Activated T-helper 1 cell treated with anti-CD3 and anti-CD28 coated beads, Interleukin-2, amount 50 U/mL, for 16 hours (primary cell): ENCODE data around the gene ZNF70.
A peak's percentile ranks its signal among the peaks of the same experiment; 100 is the strongest.

Experiments
- DNase-seq, 2 donors: peaks; one replicate each; pipeline ENCODE4 v3.0.0-alpha.2; 2020; ENCODE audit warnings: low read depth in 1 of 2, low spot score in 1 of 2

ZNF70 gene

GRCh38 chr22:23750714-23751440, at the start of gene ZNF70:
TSS of gene ZNF70 (minus strand) at chr22:23751112. CDS start at chr22:23745140, 5,972 bp downstream.
- peak; percentile 63 to 81 for DNase-seq

DNA sequence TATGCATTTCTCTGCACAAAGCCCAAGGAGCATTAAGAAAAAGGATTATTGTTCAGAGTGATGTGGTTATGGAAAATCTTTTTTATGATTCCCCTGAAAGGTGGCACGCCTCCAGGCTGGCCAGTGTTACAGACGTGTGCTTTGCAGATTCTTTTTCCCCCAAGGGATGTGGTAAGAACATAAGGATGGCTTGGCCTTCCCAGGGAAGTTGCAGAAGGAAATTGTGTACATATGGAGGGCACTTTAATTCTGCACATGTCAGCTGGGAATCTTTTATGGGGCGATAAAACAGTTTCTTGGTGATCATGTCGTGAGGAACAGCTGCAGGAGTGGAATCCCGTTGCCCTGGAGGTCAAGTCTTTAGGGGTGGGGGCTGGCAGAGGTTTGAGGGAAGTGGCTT, 45.5 kb upstream of the ZNF70 start:
- DNase-seq: no peak

DNA sequence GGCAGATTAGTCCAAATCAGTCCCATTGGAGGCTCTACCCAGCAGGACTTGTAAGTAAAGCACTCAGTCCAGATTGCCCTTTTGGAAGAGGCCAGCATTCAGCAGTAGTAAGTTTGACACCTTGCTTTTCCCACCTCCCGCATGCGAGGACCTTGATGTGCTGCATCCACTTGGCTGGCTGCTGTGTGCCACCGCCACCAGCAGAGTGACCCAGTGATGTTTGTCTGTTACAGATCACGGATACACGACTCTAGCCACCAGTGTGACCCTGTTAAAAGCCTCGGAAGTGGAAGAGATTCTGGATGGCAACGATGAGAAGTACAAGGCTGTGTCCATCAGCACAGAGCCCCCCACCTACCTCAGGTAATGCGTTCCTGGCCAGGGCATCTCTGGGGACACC, 42.4 kb upstream of the ZNF70 start:
- no peak for DNase-seq

- no peak for DNase-seq
These were observed 41.1 kb upstream of the ZNF70 start for GRCh38 chr22:23791738-23792645.

DNA sequence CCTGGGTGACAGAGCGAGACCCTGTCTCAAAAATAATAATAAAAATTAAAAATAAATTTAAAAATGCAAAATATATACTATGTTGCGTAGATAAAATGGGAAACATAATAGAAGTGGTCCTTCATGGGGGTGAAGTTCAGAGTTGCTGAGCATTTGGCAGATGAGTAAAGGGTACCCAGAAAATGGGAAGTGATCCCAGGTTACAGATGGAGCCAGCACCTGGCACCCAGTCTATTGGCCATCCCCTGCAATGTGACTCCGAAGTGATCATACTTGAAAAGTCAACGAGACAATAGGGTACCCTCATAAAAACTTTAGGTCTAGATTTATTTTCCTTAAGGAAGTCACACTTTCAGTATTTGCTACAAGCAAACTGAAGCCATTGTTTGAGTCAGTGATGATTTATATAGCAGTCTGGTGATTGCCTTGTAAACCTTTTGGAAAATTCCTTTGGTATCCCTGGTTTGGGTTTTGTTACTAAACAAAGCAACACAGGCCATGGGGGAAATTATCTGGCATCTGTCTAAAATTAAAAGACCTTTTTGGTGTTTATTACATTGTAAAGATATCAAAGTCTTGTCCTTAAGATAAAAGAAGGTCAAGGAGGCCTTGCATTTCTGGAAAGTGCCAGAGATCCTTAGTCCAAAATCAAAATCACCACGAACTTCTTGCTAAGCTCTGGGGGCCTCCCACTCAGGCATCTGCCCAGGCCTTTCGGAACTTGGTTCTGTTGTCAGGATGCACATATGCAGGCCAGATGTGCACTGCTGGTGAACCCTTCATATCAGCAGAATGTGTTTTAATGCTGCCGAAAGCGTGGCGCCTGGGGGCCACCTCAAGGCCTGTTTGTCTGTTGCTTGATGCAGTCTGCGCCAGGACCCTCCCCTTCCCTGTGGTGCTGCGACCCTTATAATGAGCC, 40.2 kb upstream of the ZNF70 start:
- no peak for DNase-seq

GRCh38 chr22:23789638-23790037, 38.7 kb upstream of the ZNF70 start:
- no peak for DNase-seq

GRCh38 chr22:23789121-23789520, 38.2 kb upstream of the ZNF70 start:
- DNase-seq: no peak

DNA sequence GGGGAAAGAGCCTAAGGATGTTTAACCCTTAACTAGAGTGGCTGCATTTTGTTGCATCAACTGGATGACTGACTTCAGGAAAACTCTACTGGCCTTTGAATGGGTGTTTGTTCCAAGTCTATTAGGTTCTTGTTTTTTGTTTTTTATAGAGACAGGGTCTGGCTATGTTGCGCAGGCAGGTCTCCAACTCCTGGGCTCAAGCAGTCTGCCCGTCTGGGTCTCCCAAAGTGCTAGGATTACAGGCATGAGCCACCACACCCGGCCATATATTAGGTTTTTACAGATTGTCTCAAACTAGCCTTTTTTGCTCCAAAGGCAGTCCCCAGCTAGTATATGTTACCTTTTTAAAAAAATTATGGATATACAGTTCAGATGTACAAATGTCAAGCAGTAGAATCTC, 37.0 kb upstream of the ZNF70 start:
- DNase-seq: no peak

DNA sequence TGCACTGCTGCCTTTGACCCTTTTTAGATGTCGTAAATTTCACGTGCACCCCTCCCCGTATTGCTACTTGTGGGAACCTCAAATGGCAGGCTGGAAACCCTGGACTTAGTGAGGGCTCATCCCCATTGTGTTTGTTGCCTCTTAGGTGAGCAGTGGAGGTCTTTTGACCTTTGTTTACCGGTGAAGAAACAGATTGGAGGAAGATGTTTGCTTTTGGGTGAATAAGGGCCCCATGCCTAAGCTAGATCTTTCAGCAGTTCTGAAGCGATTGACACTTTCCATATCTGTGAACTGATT, 36.6 kb upstream of the ZNF70 start:
- DNase-seq: no peak

DNA sequence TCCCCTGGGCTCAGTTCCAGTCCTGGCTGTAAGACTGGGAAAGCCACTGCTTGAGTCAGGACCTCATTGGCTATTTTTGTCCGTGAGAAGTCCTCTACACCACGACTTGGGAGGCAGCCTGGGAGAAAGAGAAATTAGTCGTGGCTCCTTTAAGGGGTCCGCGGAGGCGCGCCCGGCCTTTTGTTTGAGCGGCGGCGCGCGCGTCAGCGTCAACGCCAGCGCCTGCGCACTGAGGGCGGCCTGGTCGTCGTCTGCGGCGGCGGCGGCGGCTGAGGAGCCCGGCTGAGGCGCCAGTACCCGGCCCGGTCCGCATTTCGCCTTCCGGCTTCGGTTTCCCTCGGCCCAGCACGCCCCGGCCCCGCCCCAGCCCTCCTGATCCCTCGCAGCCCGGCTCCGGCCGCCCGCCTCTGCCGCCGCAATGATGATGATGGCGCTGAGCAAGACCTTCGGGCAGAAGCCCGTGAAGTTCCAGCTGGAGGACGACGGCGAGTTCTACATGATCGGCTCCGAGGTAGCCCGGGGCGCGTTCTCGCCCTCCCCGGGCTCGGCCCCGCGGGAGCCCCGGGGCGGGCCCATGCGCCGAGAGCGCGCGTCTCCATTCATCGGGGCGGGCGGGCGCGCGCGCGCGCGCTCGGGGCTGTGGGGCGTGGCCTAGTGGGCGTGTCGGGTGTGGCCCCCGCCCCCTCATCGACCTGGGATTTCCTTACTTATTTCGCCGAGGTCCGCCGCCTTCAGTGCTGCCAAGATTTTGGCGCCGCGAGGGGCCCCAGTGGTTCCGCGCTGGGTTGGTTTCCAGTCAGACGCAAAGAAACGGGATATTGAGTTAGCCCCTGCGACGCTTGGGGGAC, 36.1 kb upstream of the ZNF70 start, which contains the start of gene SMARCB1:
Gene SMARCB1, plus strand, starts transcription at position 215 of the 848 bp plus-strand sequence. Its CDS starts 204 bp downstream, at position 419.
- DNase-seq: peak; percentile 75 to 85

- no peak for DNase-seq
These were observed 35.4 kb upstream of the ZNF70 start for GRCh38 chr22:23786261-23786710.

DNA sequence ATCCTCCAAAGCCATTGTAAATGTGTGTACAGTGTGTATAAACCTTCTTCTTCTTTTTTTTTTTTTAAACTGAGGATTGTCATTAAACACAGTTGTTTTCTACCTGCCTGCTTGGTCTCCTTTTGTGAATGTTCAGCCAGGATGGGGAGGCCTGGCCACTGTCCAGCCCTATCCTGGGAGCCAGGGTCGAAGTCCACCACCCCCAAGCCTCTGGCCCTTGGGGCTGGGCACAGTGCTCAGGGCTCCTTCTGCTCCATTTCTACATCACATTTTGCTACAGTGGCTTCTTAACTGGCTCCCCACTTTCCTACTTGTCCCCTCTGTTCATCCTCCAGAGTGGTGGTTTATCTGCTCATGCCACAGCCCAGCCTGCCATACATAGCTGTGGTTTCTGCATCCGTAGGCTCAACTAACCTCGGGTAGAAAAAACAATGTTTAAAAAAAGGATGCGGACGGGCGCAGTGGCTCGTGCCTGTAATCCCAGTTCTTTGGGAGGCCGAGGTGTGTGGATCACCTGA, 33.4 kb upstream of the ZNF70 start:
- no peak for DNase-seq

- no peak for DNase-seq
These were observed 32.6 kb upstream of the ZNF70 start for GRCh38 chr22:23783265-23784150.

- no peak for DNase-seq
These were observed 31.8 kb upstream of the ZNF70 start for GRCh38 chr22:23782703-23783102.

GRCh38 chr22:23782252-23782651, 31.3 kb upstream of the ZNF70 start:
- no peak for DNase-seq

DNA sequence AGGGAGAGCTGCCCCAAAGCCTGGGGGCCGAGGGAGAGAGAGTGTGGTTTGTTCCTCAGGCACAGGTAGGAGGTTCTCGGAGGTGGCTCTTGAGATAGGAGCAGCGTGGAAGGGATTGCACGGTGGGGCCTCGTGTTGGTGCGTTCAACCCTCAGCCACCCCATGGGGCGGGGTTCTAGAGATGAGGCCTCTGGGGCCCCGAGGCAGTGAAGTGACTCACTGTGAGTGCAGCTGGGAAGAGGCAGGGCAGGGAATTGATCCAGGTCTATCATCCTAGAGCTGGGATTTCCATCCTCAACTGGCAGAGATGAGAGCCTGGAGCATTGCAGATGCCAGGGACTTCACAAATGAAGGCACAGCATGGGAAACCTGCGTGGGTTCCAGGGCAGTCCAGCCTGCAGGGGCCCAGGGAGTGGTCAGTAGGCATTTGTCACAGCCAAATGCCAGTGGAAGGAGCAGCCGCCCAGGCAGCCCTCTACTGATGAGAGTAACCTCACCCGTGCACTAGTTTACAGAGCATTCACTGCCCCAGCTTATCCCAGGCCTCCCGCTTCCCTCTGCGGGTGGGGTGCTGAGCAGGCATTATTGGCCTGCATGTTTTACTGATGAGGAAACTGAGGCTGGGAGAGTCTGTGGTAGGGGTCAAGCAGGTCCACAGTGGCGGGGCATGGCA, 30.7 kb upstream of the ZNF70 start:
- DNase-seq: no peak

DNA sequence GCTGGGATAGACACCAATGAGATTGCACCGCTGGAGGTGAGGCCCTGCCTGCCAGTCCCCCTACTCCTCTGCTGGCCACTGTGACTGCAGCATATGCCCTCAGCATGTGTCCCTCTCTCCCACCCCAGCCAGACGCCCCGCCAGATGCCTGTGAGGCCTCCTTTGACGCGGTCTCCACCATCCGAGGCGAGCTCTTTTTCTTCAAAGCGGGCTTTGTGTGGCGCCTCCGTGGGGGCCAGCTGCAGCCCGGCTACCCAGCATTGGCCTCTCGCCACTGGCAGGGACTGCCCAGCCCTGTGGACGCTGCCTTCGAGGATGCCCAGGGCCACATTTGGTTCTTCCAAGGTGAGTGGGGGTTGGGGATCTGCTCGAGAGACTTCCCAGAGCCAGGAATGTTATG, 30.2 kb upstream of the ZNF70 start:
- DNase-seq: no peak

DNA sequence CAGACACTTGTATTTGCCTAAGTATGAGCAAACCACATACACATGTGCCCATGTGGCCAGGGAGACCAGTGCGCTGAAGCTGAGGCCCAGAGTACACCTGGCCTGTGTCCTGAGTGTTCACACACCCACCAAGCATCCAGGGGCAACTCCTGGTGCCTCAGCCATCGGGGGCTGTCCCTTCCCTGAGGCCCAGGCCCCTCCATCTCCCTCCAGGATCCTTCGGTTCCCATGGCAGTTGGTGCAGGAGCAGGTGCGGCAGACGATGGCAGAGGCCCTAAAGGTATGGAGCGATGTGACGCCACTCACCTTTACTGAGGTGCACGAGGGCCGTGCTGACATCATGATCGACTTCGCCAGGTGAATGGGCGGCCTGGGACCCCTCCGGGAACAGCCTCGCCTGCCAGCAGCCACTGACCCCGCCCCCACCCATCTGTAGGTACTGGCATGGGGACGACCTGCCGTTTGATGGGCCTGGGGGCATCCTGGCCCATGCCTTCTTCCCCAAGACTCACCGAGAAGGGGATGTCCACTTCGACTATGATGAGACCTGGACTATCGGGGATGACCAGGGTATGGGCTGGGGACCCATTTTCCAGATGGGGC, 29.3 kb upstream of the ZNF70 start:
- DNase-seq: no peak
